ENCODE results near the gene SPOUT1. TPM values are rescaled to one million over a fixed set of nuclear protein-coding genes. Genes with fewer than 3 reads are reported as not detected.
"Not testable (repeated sequence)": the region's sequence is repeated elsewhere in the genome, so short reads cannot be mapped to it uniquely, and the experiment has no call there.

The SPOUT1 gene
- polyA plus RNA-seq (2013, experiment 1 of 2; ENCODE audit: insufficient read length), result 28.7 TPM
- polyA plus RNA-seq (2013, experiment 2 of 2; ENCODE audit: insufficient read length), result 28.8 TPM

- peak; percentile 91 for DNase-seq
Observed at GRCh38 chr9:128829477-128830251, at the start of gene SPOUT1. SPOUT1 (minus strand) TSS chr9:128829794; CDS start chr9:128829780, 14 bp downstream.

GRCh38 chr9:128877852-128878251 is 48.3 kb upstream of the SPOUT1 start:
- no peak for DNase-seq

GRCh38 chr9:128870941-128871265 is 41.3 kb upstream of the SPOUT1 start:
- not testable (repeated sequence) for DNase-seq

- DNase-seq, result no peak
Observed at GRCh38 chr9:128870128-128870940, 40.7 kb upstream of the SPOUT1 start.

- DNase-seq, result peak; percentile 53
Observed at GRCh38 chr9:128863647-128864046, 34.1 kb upstream of the SPOUT1 start.

GRCh38 chr9:128862401-128862851 is 32.8 kb upstream of the SPOUT1 start:
- DNase-seq, result no peak

GRCh38 chr9:128861501-128861900 is 31.9 kb upstream of the SPOUT1 start:
- DNase-seq, result no peak

GRCh38 chr9:128860937-128861336 is 31.3 kb upstream of the SPOUT1 start:
- no peak for DNase-seq

GRCh38 chr9:128858476-128858875 is 28.9 kb upstream of the SPOUT1 start:
- not testable (repeated sequence) for DNase-seq

GRCh38 chr9:128854454-128854853 is 24.9 kb upstream of the SPOUT1 start:
- DNase-seq, result not testable (repeated sequence)

- not testable (repeated sequence) for DNase-seq
Observed at GRCh38 chr9:128852646-128853045, 23.1 kb upstream of the SPOUT1 start.

- DNase-seq, result peak; percentile 37
Observed at GRCh38 chr9:128851779-128852600, 22.4 kb upstream of the SPOUT1 start.

- DNase-seq, result not testable (repeated sequence)
Observed at GRCh38 chr9:128851024-128851423, 21.4 kb upstream of the SPOUT1 start.

- DNase-seq, result no peak
Observed at GRCh38 chr9:128847803-128848202, 18.2 kb upstream of the SPOUT1 start.

GRCh38 chr9:128846680-128847030 is 17.1 kb upstream of the SPOUT1 start:
- no peak for DNase-seq

GRCh38 chr9:128845186-128845931 is 15.8 kb upstream of the SPOUT1 start:
- no peak for DNase-seq

- not testable (repeated sequence) for DNase-seq
Observed at GRCh38 chr9:128843171-128843570, 13.6 kb upstream of the SPOUT1 start.

GRCh38 chr9:128841694-128842492 is 12.3 kb upstream of the SPOUT1 start:
- DNase-seq, result no peak

GRCh38 chr9:128840524-128840923 is 10.9 kb upstream of the SPOUT1 start:
- DNase-seq, result no peak

GRCh38 chr9:128838338-128838737 is 8.7 kb upstream of the SPOUT1 start:
- no peak for DNase-seq

- no peak for DNase-seq
Observed at GRCh38 chr9:128836509-128837145, 7.0 kb upstream of the SPOUT1 start.

All from fibroblast of skin of scalp (primary cell).